H9 (cell line): ENCODE measurements around the gene CD180. TPM values are rescaled to one million over a fixed set of nuclear protein-coding genes. Genes with fewer than 3 reads are reported as not detected.

Experiments
- DNase-seq: peaks from one replicate; pipeline ENCODE4 v3.0.0-alpha.2; 2017
- H2AFZ ChIP-seq: one replicate; pipeline ENCODE4 v1.6.1; 2013; ENCODE audit warnings: mild to moderate bottlenecking, low read length, control low read depth, moderate library complexity
- H2AK5ac ChIP-seq: 2 replicates; pipeline ENCODE4 v1.6.1; 2013; ENCODE audit warnings: low read length, control low read depth, mixed read lengths; ENCODE audit not compliant: insufficient read length
- H2BK120ac ChIP-seq: one replicate; pipeline ENCODE4 v1.6.1; 2013; ENCODE audit warnings: low read depth, mild to moderate bottlenecking, low read length, control low read depth, inconsistent platforms; ENCODE audit not compliant: poor library complexity, severe bottlenecking
- H2BK12ac ChIP-seq: 2 replicates; pipeline ENCODE4 v1.6.1; 2013; ENCODE audit warnings: low read length, control low read depth, mixed read lengths, low read depth; ENCODE audit not compliant: insufficient read length
- H2BK15ac ChIP-seq: 2 replicates; pipeline ENCODE4 v1.6.1; 2013; ENCODE audit warnings: low read depth, low read length, control low read depth
- H2BK20ac ChIP-seq: one replicate; pipeline ENCODE4 v1.6.1; 2013; ENCODE audit warnings: low read depth, mild to moderate bottlenecking, low read length, control low read depth, inconsistent platforms; ENCODE audit not compliant: poor library complexity, severe bottlenecking
- H2BK5ac ChIP-seq: 2 replicates; pipeline ENCODE4 v1.6.1; 2013; ENCODE audit warnings: low read length, control low read depth, mixed read lengths; ENCODE audit not compliant: insufficient read length
- H3K14ac ChIP-seq: 2 replicates; pipeline ENCODE4 v1.6.1; 2013; ENCODE audit warnings: low read length, control low read depth; ENCODE audit not compliant: insufficient read depth
- H3K18ac ChIP-seq: 2 replicates; pipeline ENCODE4 v1.6.1; 2013; ENCODE audit warnings: low read depth, mild to moderate bottlenecking, mixed read lengths, low read length, control low read depth; ENCODE audit not compliant: insufficient read length
- H3K23ac ChIP-seq: 2 replicates; pipeline ENCODE4 v1.6.1; 2013; ENCODE audit warnings: low read length, control low read depth, mixed read lengths, low read depth; ENCODE audit not compliant: insufficient read length
- H3K23me2 ChIP-seq: 2 replicates; pipeline ENCODE4 v1.6.1; 2013; ENCODE audit warnings: low read depth, mild to moderate bottlenecking, mixed read lengths, low read length, control low read depth; ENCODE audit not compliant: insufficient read length, poor library complexity, severe bottlenecking
- H3K27ac ChIP-seq: 2 replicates; pipeline ENCODE4 v1.5.1; 2013; ENCODE audit warnings: low read length, control low read depth, mixed read lengths, low read depth; ENCODE audit not compliant: insufficient read length
- H3K27me3 ChIP-seq: 2 replicates; pipeline ENCODE4 v1.6.1; 2013; ENCODE audit warnings: low read length, control low read depth, inconsistent platforms; ENCODE audit not compliant: insufficient read depth
- H3K4ac ChIP-seq: 2 replicates; pipeline ENCODE4 v1.6.1; 2013; ENCODE audit warnings: low read depth, mild to moderate bottlenecking, control low read depth, inconsistent platforms, low read length, moderate library complexity
- H3K4me1 ChIP-seq: 2 replicates; pipeline ENCODE4 v1.6.1; 2013; ENCODE audit warnings: low read length, control low read depth, inconsistent platforms; ENCODE audit not compliant: insufficient read depth
- H3K4me2 ChIP-seq: 2 replicates; pipeline ENCODE4 v1.6.1; 2013; ENCODE audit warnings: low read length, control low read depth, mixed read lengths; ENCODE audit not compliant: insufficient read length, insufficient read depth
- H3K56ac ChIP-seq: 2 replicates; pipeline ENCODE4 v1.6.1; 2013; ENCODE audit warnings: low read depth, mild to moderate bottlenecking, mixed read lengths, low read length, control low read depth; ENCODE audit not compliant: insufficient read length
- H3K79me1 ChIP-seq: 2 replicates; pipeline ENCODE4 v1.6.1; 2013; ENCODE audit warnings: low read depth, mild to moderate bottlenecking, moderate library complexity, low read length, control low read depth, inconsistent platforms; ENCODE audit not compliant: insufficient read depth, poor library complexity, severe bottlenecking
- H3K79me2 ChIP-seq: 2 replicates; pipeline ENCODE4 v1.6.1; 2013; ENCODE audit warnings: low read length, control low read depth, inconsistent platforms; ENCODE audit not compliant: insufficient read depth
- H3K9ac ChIP-seq: 2 replicates; pipeline ENCODE4 v1.6.1; 2013; ENCODE audit warnings: low read length, control low read depth, mixed read lengths; ENCODE audit not compliant: insufficient read length; ENCODE audit errors: extremely low read depth
- H3K9me3 ChIP-seq: one replicate; pipeline ENCODE4 v1.6.1; 2013; ENCODE audit warnings: low read depth, low read length, inconsistent platforms; ENCODE audit not compliant: control insufficient read depth
- H3T11ph ChIP-seq: one replicate; pipeline ENCODE4 v1.6.1; 2013; ENCODE audit warnings: mild to moderate bottlenecking, low read length, control low read depth, inconsistent platforms
- H4K20me1 ChIP-seq: one replicate; pipeline ENCODE4 v1.6.1; 2013; ENCODE audit not compliant: control insufficient read depth, insufficient read length, insufficient read depth
- H4K5ac ChIP-seq: 2 replicates; pipeline ENCODE4 v1.6.1; 2013; ENCODE audit warnings: low read depth, mild to moderate bottlenecking, mixed read lengths, low read length, control low read depth; ENCODE audit not compliant: insufficient read length
- H4K8ac ChIP-seq: replicated peaks from 2 replicates; pipeline ENCODE4 v1.6.1; 2013; ENCODE audit warnings: low read length, control low read depth, mixed read lengths, low read depth; ENCODE audit not compliant: insufficient read length
- H4K91ac ChIP-seq: 2 replicates; pipeline ENCODE4 v1.6.1; 2013; ENCODE audit warnings: low read depth, mild to moderate bottlenecking, moderate library complexity, mixed read lengths, low read length, control low read depth; ENCODE audit not compliant: insufficient read length
- H3K27ac Mint-ChIP-seq, 3 experiments: 2 replicates in 2 of 3; 3 replicates in 1 of 3; pipeline ENCODE4 v1.8.0; 2020 to 2021; ENCODE audit warnings: mixed read lengths in 3 of 3, mild to moderate bottlenecking in 1 of 3, moderate library complexity in 1 of 3
- H3K27me3 Mint-ChIP-seq: 2 replicates; pipeline ENCODE4 v1.8.0; 2021; ENCODE audit warnings: low read depth, mild to moderate bottlenecking, moderate library complexity, mixed read lengths
- H3K36me3 Mint-ChIP-seq, 3 experiments: 2 replicates in 2 of 3; 3 replicates in 1 of 3; pipeline ENCODE4 v1.8.0; 2020 to 2021; ENCODE audit warnings: low read depth in 3 of 3, mixed read lengths in 3 of 3; ENCODE audit not compliant: insufficient read depth in 1 of 3
- H3K4me1 Mint-ChIP-seq, 2 experiments: 2 replicates each; pipeline ENCODE4 v1.8.0; 2020; ENCODE audit warnings: mixed read lengths in 2 of 2
- H3K4me3 Mint-ChIP-seq, 2 experiments: 2 replicates in 1 of 2; 3 replicates in 1 of 2; pipeline ENCODE4 v1.8.0; 2020 to 2021; ENCODE audit warnings: mild to moderate bottlenecking in 2 of 2, mixed read lengths in 2 of 2, moderate library complexity in 1 of 2
- H3K9me3 Mint-ChIP-seq, 2 experiments: 2 replicates in 1 of 2; 3 replicates in 1 of 2; pipeline ENCODE4 v1.8.0; 2020; ENCODE audit warnings: mild to moderate bottlenecking in 2 of 2, mixed read lengths in 2 of 2, moderate library complexity in 1 of 2
- WGBS: extraction: QIAGEN DNeasy Blood & Tissue Kit; methylation state at CpG from one replicate; pipeline ENCODE4 v1.1.7; 2013; ENCODE audit warnings: missing lambda C conversion rate, low lambda C conversion rate, mixed read lengths; ENCODE audit not compliant: insufficient read length; ENCODE audit errors: extremely low coverage; 5-methylcytosine and 5-hydroxymethylcytosine counted together
- total RNA-seq: library from RNA; stranded (reverse); gene quantifications from 2 replicates; pipeline ENCODE4 v1.2.1, GENCODE V29; 2021
- TF ChIP-seq, protein P1 (sequence below): fragments of 200-600 bp; sonication (generic); conservative IDR thresholded peaks from 3 replicates; pipeline ENCODE4 v1.8.0; 2021; ENCODE audit warnings: antibody characterized with exemption, mild to moderate bottlenecking

CD180 gene
- total RNA-seq, 1 experiment from 2014 or later = not detected

- Mint-ChIP-seq H3K36me3 (peaks cover 0 to 15% (median 3%) of the 10 kb centered on the region in 3 experiments; a peak in 6 of 7 replicates), H3K4me3 (no peak overlapping the region), H3K27me3 (peaks cover 11% of the 10 kb centered on the region), H3K4me1 (peaks cover 32 to 33% of the 10 kb centered on the region in 2 experiments), H3K27ac (no peak overlapping the region), H3K9me3 (peaks cover 7 to 9% of the 10 kb centered on the region in 2 experiments)
- H3K18ac ChIP-seq = no peak overlapping the region
- H3K79me1 ChIP-seq = no peaks in the 10 kb centered on the region
- no peak overlapping the region for H3K27ac ChIP-seq
- H2AK5ac ChIP-seq = no peak overlapping the region
- DNase-seq = no peak
- H3K27me3 ChIP-seq = no peaks in the 10 kb centered on the region
- no peak overlapping the region for H4K91ac ChIP-seq
- H3K14ac ChIP-seq = no peak overlapping the region
- H3K9me3 ChIP-seq = no peaks in the 10 kb centered on the region
- H3K4ac ChIP-seq = no peak overlapping the region
- H4K20me1 ChIP-seq = no peaks in the 10 kb centered on the region
- H2AFZ ChIP-seq = no peak overlapping the region
- H3K9ac ChIP-seq = no peak overlapping the region
- no peak overlapping the region for H4K8ac ChIP-seq
- H2BK12ac ChIP-seq = no peak overlapping the region
- TF ChIP-seq, protein P1, sequence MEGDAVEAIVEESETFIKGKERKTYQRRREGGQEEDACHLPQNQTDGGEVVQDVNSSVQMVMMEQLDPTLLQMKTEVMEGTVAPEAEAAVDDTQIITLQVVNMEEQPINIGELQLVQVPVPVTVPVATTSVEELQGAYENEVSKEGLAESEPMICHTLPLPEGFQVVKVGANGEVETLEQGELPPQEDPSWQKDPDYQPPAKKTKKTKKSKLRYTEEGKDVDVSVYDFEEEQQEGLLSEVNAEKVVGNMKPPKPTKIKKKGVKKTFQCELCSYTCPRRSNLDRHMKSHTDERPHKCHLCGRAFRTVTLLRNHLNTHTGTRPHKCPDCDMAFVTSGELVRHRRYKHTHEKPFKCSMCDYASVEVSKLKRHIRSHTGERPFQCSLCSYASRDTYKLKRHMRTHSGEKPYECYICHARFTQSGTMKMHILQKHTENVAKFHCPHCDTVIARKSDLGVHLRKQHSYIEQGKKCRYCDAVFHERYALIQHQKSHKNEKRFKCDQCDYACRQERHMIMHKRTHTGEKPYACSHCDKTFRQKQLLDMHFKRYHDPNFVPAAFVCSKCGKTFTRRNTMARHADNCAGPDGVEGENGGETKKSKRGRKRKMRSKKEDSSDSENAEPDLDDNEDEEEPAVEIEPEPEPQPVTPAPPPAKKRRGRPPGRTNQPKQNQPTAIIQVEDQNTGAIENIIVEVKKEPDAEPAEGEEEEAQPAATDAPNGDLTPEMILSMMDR = no peak
- H3K23me2 ChIP-seq = no peaks in the 10 kb centered on the region
- no peak overlapping the region for H2BK15ac ChIP-seq
- no peak overlapping the region for H2BK20ac ChIP-seq
- no peak overlapping the region for H4K5ac ChIP-seq
- no peak overlapping the region for H3K23ac ChIP-seq
- no peaks in the 10 kb centered on the region; the same call in 1 of the 2 replicates for H3K4me1 ChIP-seq
- no peaks in the 10 kb centered on the region for H3K79me2 ChIP-seq
- H3K4me2 ChIP-seq = no peak overlapping the region
- no peak overlapping the region for H3T11ph ChIP-seq
- H2BK120ac ChIP-seq = no peak overlapping the region
- no peak overlapping the region for H2BK5ac ChIP-seq
- H3K56ac ChIP-seq = no peak overlapping the region
- no CpG with 5 or more reads among the region's 7 CpGs for WGBS
Measured at GRCh38 chr5:67178966-67179365, 17.6 kb downstream of the CD180 start.
